A549 (cell line): Measurements from ENCODE around the gene GALT. TPM values are rescaled to one million over a fixed set of nuclear protein-coding genes. Genes with fewer than 3 reads are reported as not detected.

Experiments
- ATAC-seq, 2 experiments: fragments of 200-7000 bp in 1 of 2; fragments of >200 bp in 1 of 2; cut with Nextera tagmentation in 1 of 2; cut with Tn5 transposase in 1 of 2; 3 replicates each; pipeline versions ENCODE4 v1.8.0 to v1.9.1; 2018 to 2020; ENCODE audit warnings: mild to moderate bottlenecking in 1 of 2, moderate library complexity in 1 of 2
- CTCF ChIA-PET: fragments of 300-600 bp; sonication (Branson Sonifier 250); formaldehyde crosslinking; extraction: SDS; loops from one replicate; lab custom pipeline; 2021; ENCODE audit warnings: antibody characterized with exemption, inconsistent platforms; lab: Yijun Ruan, JAX
- POLR2A ChIA-PET: fragments of 350-600 bp; formaldehyde crosslinking; extraction: SDS; loops from one replicate; lab custom pipeline; 2021; ENCODE audit warnings: antibody characterized with exemption, inconsistent platforms; lab: Yijun Ruan, JAX
- DNase-seq, 2 experiments: peaks; one replicate each; pipeline versions ENCODE4 v3.0.0 to v3.0.0-alpha.2; 2011 to 2016; ENCODE audit warnings: low read depth in 1 of 2, low spot score in 1 of 2
- FAIRE-seq: peaks from 2 replicates; lab custom pipeline; 2011; peaks lifted over from hg19 to GRCh38; lab: Jason Lieb, UNC
- H3K27ac ChIP-seq, 2 experiments: fragments of >200 bp; sonication (Bioruptor Twin); formaldehyde crosslinking; 3 replicates each; pipeline ENCODE4 v1.5.1; 2016 to 2017
- H3K4me1 ChIP-seq: fragments of >200 bp; sonication (Bioruptor Twin); formaldehyde crosslinking; 3 replicates; pipeline ENCODE4 v1.6.1; 2016
- H3K4me2 ChIP-seq: fragments of >200 bp; sonication (Bioruptor Twin); formaldehyde crosslinking; 3 replicates; pipeline ENCODE4 v1.6.1; 2016
- H3K4me3 ChIP-seq: fragments of >200 bp; sonication (Bioruptor Twin); formaldehyde crosslinking; 3 replicates; pipeline ENCODE4 v1.5.1; 2016
- H3K9me3 ChIP-seq: fragments of >200 bp; sonication (Bioruptor Twin); formaldehyde crosslinking; 3 replicates; pipeline ENCODE4 v1.6.1; 2016
- EHMT2 ChIP-seq: fragments of 200-600 bp; sonication (generic); IDR thresholded peaks from 2 replicates; pipeline ENCODE4 v1.6.1; 2016; ENCODE audit warnings: antibody characterized with exemption, low read depth, mild to moderate bottlenecking, moderate library complexity
- FOSB ChIP-seq: fragments of 250-450 bp; sonication (Bioruptor Pico); IDR thresholded peaks from 2 replicates; pipeline ENCODE4 v1.5.0; 2020; ENCODE audit warnings: mild to moderate bottlenecking, moderate library complexity
- HMGXB4 ChIP-seq: fragments of 250-450 bp; sonication (Bioruptor Pico); IDR thresholded peaks from 2 replicates; pipeline ENCODE4 v1.5.0; 2021; ENCODE audit warnings: mild to moderate bottlenecking, moderate library complexity, borderline replicate concordance
- JUN ChIP-seq, 2 experiments: fragments of >200 bp; sonication (Bioruptor Twin); formaldehyde crosslinking; IDR thresholded peaks; 2 replicates in 1 of 2; 3 replicates in 1 of 2; pipeline ENCODE4 v1.6.1; 2016 to 2017
- JUNB ChIP-seq: fragments of >200 bp; sonication (Bioruptor Twin); formaldehyde crosslinking; IDR thresholded peaks from 2 replicates; pipeline ENCODE4 v1.6.1; 2016
- KDM5A ChIP-seq: fragments of 200-600 bp; sonication (generic); IDR thresholded peaks from 2 replicates; pipeline ENCODE4 v1.6.1; 2016; ENCODE audit warnings: antibody characterized with exemption, mild to moderate bottlenecking
- MAZ ChIP-seq: fragments of 150-350 bp; IDR thresholded peaks from 2 replicates; pipeline ENCODE4 v1.6.1; 2014; ENCODE audit warnings: antibody characterized with exemption, low read depth, low read length, borderline replicate concordance
- MYC ChIP-seq: IDR thresholded peaks from 2 replicates; pipeline ENCODE4 v1.6.1; 2012; ENCODE audit warnings: mild to moderate bottlenecking, inconsistent platforms, low read length, improper control_type of control experiment, borderline replicate concordance
- NPAS2 ChIP-seq: fragments of 250-450 bp; sonication (Bioruptor Pico); IDR thresholded peaks from 2 replicates; pipeline ENCODE4 v1.8.0; 2022; ENCODE audit warnings: mild to moderate bottlenecking, moderate library complexity, borderline replicate concordance
- PBX3 ChIP-seq: IDR thresholded peaks from 2 replicates; pipeline ENCODE4 v1.6.1; 2012
- PHF8 ChIP-seq: fragments of 200-600 bp; sonication (generic); IDR thresholded peaks from 2 replicates; pipeline ENCODE4 v1.6.1; 2016; ENCODE audit warnings: low read depth, mild to moderate bottlenecking, antibody characterized with exemption, moderate library complexity, borderline replicate concordance
- RCOR1 ChIP-seq: fragments of 150-350 bp; IDR thresholded peaks from 2 replicates; pipeline ENCODE4 v1.6.1; 2014; ENCODE audit warnings: antibody characterized with exemption, low read length, low read depth
- SMC3 ChIP-seq: fragments of >200 bp; sonication (Bioruptor Twin); formaldehyde crosslinking; IDR thresholded peaks from 3 replicates; pipeline ENCODE4 v1.6.1; 2018; ENCODE audit warnings: inconsistent platforms
- ZNF302 ChIP-seq: fragments of 250-450 bp; sonication (Bioruptor Pico); IDR thresholded peaks from 2 replicates; pipeline ENCODE4 v1.9.0; 2021; ENCODE audit warnings: inconsistent platforms, mild to moderate bottlenecking, moderate library complexity
- WGBS: methylation state at CpG from one replicate; pipeline ENCODE4 v1.1.6; 2017; ENCODE audit errors: missing lambda C conversion rate; 5-methylcytosine and 5-hydroxymethylcytosine counted together
- polyA plus RNA-seq, 4 experiments: library from polyadenylated mRNA; depleted of rRNA in 3 of 4; stranded (reverse); fragments of >200 nt; fragmentation: RNase III in 1 of 4; extraction: RNeasy Plus Mini Kit Qiagen cat#74134 plus additional on column Dnase treatment in 1 of 4; gene quantifications; 2 replicates in 3 of 4; 3 replicates in 1 of 4; pipeline ENCODE4 v1.2.3, GENCODE V29; 2011 to 2017

The GALT gene
- polyA plus RNA-seq, 2 of the 4 experiments (the other 2 are of a cell fraction), result 19.0 to 28.4 TPM

GRCh38 chr9:34659592-34660253, 13.2 kb downstream of the GALT start (continued):
- TF ChIP-seq HMGXB4 (CRISPR knock-in tag) (no peak), JUNB (no peak), ZNF302 (CRISPR knock-in tag) (no peak), KDM5A (no peak), MAZ (no peak)

GRCh38 chr9:34662526-34663302, 16.2 kb downstream of the GALT start, which contains the start of gene CCL27:
CCL27 (minus strand) TSS chr9:34662657; CDS start chr9:34662633, 24 bp downstream.
- peaks cover 8% of the 10 kb centered on the region for H3K4me1 ChIP-seq
- no peak within 1 kb of the TSS for H3K4me2 ChIP-seq
- FAIRE-seq (no peak), ATAC-seq (no peak), DNase-seq (no peak)
- ChIA-PET CTCF (interaction anchor here (0.7 to 12.1 kb wide), 6 partner anchors 13 to 120 kb away, joined by 3 to 288 read pairs (median 5); partner anchors contain the start of genes GALT, IL11RA and SIGMAR1), POLR2A (interaction anchor here (1.1 kb wide), 1 partner anchor 11 kb away, joined by 3 read pairs; the partner anchor contains the start of gene IL11RA)
- H3K9me3 ChIP-seq, result no peaks in the 10 kb centered on the region
- no peak within 1 kb of the TSS for H3K4me3 ChIP-seq
- WGBS, result 91% methylated on average over 4 of the region's 4 CpGs
- no peak within 1 kb of the TSS for H3K27ac ChIP-seq
- TF ChIP-seq PBX3, result no peak
- no peak for TF ChIP-seq MYC
- TF ChIP-seq FOSB (CRISPR knock-in tag), result no peak
- no peak for TF ChIP-seq SMC3

GRCh38 chr9:34663303-34663605, 16.8 kb downstream of the GALT start:
- Histone ChIP-seq H3K4me1 (peaks cover 8% of the 10 kb centered on the region), H3K27ac (no peak overlapping the region), H3K4me2 (no peak overlapping the region), H3K4me3 (no peak overlapping the region), H3K9me3 (no peaks in the 10 kb centered on the region)
- CTCF ChIA-PET, result interaction anchor here (1.0 to 12.1 kb wide), 7 partner anchors 10 to 119 kb away, joined by 3 to 288 read pairs (median 4); partner anchors contain the start of genes GALT, IL11RA and SIGMAR1
- TF ChIP-seq RCOR1, result no peak
- no peak for TF ChIP-seq PHF8
- no peak for TF ChIP-seq NPAS2
- no peak for TF ChIP-seq JUN (IDR thresholded peaks at IDR 0.05)
- TF ChIP-seq EHMT2, result no peak
- no peak for TF ChIP-seq ZNF302 (CRISPR knock-in tag)
- no peak for DNase-seq
- ATAC-seq, result no peak
- FAIRE-seq, result no peak
- POLR2A ChIA-PET, result no interaction called here
